DND-41 (cell line): ENCODE data around the gene GREB1.

Source experiments
- ATAC-seq: fragments of 200-7000 bp; cut with Tn5 transposase; 3 replicates; pipeline ENCODE4 v1.9.1; 2021; ENCODE audit warnings: low read depth; ENCODE audit not compliant: insufficient read depth
- DNase-seq: peaks from one replicate; pipeline ENCODE4 v3.0.0-alpha.2; 2020
- H2AFZ ChIP-seq: 2 replicates; pipeline ENCODE4 v1.6.0; 2012; ENCODE audit warnings: low read depth, low read length
- H3K27ac ChIP-seq: 2 replicates; pipeline ENCODE4 v1.5.1; 2012; ENCODE audit warnings: low read length, inconsistent platforms
- H3K27me3 ChIP-seq: fragments of 200-600 bp; sonication (generic); 2 replicates; pipeline ENCODE4 v1.6.0; 2012; ENCODE audit warnings: low read length, mild to moderate bottlenecking, inconsistent platforms; ENCODE audit not compliant: insufficient read depth, poor library complexity
- H3K36me3 ChIP-seq: 2 replicates; pipeline ENCODE4 v1.5.1; 2012; ENCODE audit warnings: low read length, inconsistent platforms; ENCODE audit not compliant: insufficient read depth
- H3K4me1 ChIP-seq: 2 replicates; pipeline ENCODE4 v1.5.1; 2012; ENCODE audit warnings: mild to moderate bottlenecking, low read length; ENCODE audit not compliant: insufficient read depth
- H3K4me2 ChIP-seq: 2 replicates; pipeline ENCODE4 v1.6.0; 2012; ENCODE audit warnings: mild to moderate bottlenecking, moderate library complexity, low read length, inconsistent platforms; ENCODE audit not compliant: insufficient read depth
- H3K4me3 ChIP-seq, 2 experiments: fragments of 200-600 bp in 1 of 2; shearing (Covaris generic) in 1 of 2; 2 replicates each; pipeline ENCODE4 v1.5.1; 2012 to 2016; ENCODE audit warnings: inconsistent platforms in 2 of 2, low read length in 2 of 2, mild to moderate bottlenecking in 2 of 2, low read depth in 1 of 2, moderate library complexity in 1 of 2
- H3K79me2 ChIP-seq: 2 replicates; pipeline ENCODE4 v1.6.0; 2012; ENCODE audit warnings: low read length, inconsistent platforms; ENCODE audit not compliant: insufficient read depth
- H3K9ac ChIP-seq: 2 replicates; pipeline ENCODE4 v1.6.0; 2012; ENCODE audit warnings: low read depth, mild to moderate bottlenecking, inconsistent platforms, low read length, moderate library complexity
- H3K9me3 ChIP-seq: 2 replicates; pipeline ENCODE4 v1.5.1; 2012; ENCODE audit warnings: low read length, moderate library complexity, mild to moderate bottlenecking, inconsistent platforms; ENCODE audit not compliant: insufficient read depth, severe bottlenecking
- H4K20me1 ChIP-seq: 2 replicates; pipeline ENCODE4 v1.6.0; 2012; ENCODE audit warnings: low read length; ENCODE audit not compliant: insufficient read depth
- CTCF ChIP-seq: IDR thresholded peaks from 2 replicates; pipeline ENCODE4 v1.5.1; 2012; ENCODE audit warnings: borderline replicate concordance, low read length, moderate library complexity, mild to moderate bottlenecking; ENCODE audit not compliant: poor library complexity, severe bottlenecking; ENCODE audit errors: extremely low read depth
- EZH2 ChIP-seq: IDR thresholded peaks from 3 replicates; pipeline ENCODE4 v1.6.1; 2012; ENCODE audit warnings: borderline replicate concordance, low read depth, mild to moderate bottlenecking, moderate library complexity, low read length, inconsistent platforms; ENCODE audit not compliant: severe bottlenecking

Gene GREB1

DNA sequence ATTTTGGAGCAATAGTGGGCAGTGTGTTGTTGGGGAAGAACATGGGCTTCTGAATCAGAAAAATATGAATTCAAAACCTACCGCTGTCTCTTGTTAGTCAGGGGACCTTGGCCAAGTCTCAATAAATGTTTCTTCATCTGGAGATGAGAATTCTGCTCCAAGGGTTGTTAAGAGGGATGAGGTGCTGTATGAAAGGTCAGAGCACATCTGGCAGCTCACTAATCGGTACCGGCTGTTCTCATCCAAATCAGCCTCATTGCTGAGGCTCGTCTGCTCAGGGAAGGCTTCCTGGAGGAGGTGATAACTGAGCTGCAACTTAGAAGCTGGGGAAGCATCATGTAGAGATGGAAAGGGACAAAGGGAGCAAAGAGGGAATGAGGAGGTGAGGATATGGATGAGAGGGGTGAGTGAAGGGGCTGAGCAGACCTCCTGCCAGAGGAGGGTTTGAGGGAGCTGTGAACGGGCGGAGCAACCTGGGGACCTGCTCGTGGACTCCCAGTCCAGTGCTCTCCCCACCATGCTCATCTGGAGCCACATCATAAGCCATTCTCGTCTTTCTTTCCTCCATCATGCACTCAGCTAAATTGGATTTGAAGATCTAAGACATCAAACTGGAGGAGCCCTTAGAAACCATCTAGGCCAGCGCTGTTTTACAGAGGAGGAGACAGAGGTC, 47.4 kb downstream of the GREB1 start:
- ATAC-seq: no peak
- H2AFZ ChIP-seq: no peak overlapping the region

GRCh38 chr2:11581797-11582611, 48.2 kb downstream of the GREB1 start:
- H3K27ac ChIP-seq: no peak overlapping the region
- H3K79me2 ChIP-seq: no peaks in the 10 kb centered on the region
- no peak overlapping the region for H2AFZ ChIP-seq
- no peaks in the 10 kb centered on the region for H3K27me3 ChIP-seq
- no peak for TF ChIP-seq EZH2
- no peak for TF ChIP-seq CTCF
- no peak overlapping the region for H3K4me2 ChIP-seq
- no peak overlapping the region for H3K9ac ChIP-seq
- DNase-seq: no peak
- no peaks in the 10 kb centered on the region for H4K20me1 ChIP-seq
- no peaks in the 10 kb centered on the region for H3K36me3 ChIP-seq
- H3K4me3 ChIP-seq: no peak overlapping the region
- H3K9me3 ChIP-seq: no peaks in the 10 kb centered on the region
- ATAC-seq: peak; percentile 16; the same call in 1 of the 3 replicates
- H3K4me1 ChIP-seq: no peaks in the 10 kb centered on the region

More for the DNA sequence above, 47.4 kb downstream of the GREB1 start:
- DNase-seq: no peak
- no peak overlapping the region for H3K4me3 ChIP-seq
- H3K4me2 ChIP-seq: no peak overlapping the region
- TF ChIP-seq EZH2: no peak
- no peak for TF ChIP-seq CTCF
- no peaks in the 10 kb centered on the region for H3K79me2 ChIP-seq
- no peaks in the 10 kb centered on the region for H4K20me1 ChIP-seq
- no peaks in the 10 kb centered on the region for H3K4me1 ChIP-seq
- H3K27me3 ChIP-seq: no peaks in the 10 kb centered on the region
- no peak overlapping the region for H3K9ac ChIP-seq
- no peaks in the 10 kb centered on the region for H3K36me3 ChIP-seq
- no peak overlapping the region for H3K27ac ChIP-seq
- H3K9me3 ChIP-seq: no peaks in the 10 kb centered on the region

GRCh38 chr2:11582612-11582861, 48.7 kb downstream of the GREB1 start:
- no peaks in the 10 kb centered on the region for H3K27me3 ChIP-seq
- no peak overlapping the region for H3K4me2 ChIP-seq
- TF ChIP-seq CTCF (no peak), EZH2 (no peak)
- H3K4me1 ChIP-seq: no peaks in the 10 kb centered on the region
- DNase-seq (no peak), ATAC-seq (no peak; the same call in 1 of the 3 replicates)
- no peak overlapping the region for H3K27ac ChIP-seq
- no peak overlapping the region for H2AFZ ChIP-seq
- H3K36me3 ChIP-seq: no peaks in the 10 kb centered on the region
- no peak overlapping the region for H3K9ac ChIP-seq
- H3K79me2 ChIP-seq: no peaks in the 10 kb centered on the region
- no peaks in the 10 kb centered on the region for H4K20me1 ChIP-seq
- no peak overlapping the region for H3K4me3 ChIP-seq
- H3K9me3 ChIP-seq: no peaks in the 10 kb centered on the region
